ENCODE data around the gene EPHA3.

Gene EPHA3

DNA sequence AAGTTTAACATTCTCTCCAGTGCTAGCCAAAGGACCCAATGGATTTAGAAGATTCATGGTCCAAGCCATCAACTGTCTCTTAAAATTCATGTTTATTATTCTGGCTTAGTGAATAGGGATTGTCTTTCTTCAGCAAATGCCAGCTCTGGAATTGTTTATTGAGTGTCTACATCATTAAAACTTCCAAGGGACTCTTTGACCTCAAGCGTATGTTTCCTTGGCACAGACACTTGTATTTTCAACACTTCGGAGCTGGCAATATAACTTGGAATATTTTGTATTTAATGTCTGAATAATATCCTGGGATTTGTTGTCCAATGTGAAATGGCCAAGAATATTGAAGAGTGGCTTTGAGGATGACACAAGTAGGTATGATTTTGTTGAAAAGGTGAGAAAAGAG, 204.2 kb downstream of the EPHA3 start:
- no peak for ATAC-seq
- TF ChIP-seq, protein P1, sequence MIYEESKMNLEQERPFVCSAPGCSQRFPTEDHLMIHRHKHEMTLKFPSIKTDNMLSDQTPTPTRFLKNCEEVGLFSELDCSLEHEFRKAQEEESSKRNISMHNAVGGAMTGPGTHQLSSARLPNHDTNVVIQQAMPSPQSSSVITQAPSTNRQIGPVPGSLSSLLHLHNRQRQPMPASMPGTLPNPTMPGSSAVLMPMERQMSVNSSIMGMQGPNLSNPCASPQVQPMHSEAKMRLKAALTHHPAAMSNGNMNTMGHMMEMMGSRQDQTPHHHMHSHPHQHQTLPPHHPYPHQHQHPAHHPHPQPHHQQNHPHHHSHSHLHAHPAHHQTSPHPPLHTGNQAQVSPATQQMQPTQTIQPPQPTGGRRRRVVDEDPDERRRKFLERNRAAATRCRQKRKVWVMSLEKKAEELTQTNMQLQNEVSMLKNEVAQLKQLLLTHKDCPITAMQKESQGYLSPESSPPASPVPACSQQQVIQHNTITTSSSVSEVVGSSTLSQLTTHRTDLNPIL (CRISPR knock-in tag; IDR thresholded peaks at IDR 0.05; ENCODE audit: low read depth), result no peak
- TF ChIP-seq, protein P2, sequence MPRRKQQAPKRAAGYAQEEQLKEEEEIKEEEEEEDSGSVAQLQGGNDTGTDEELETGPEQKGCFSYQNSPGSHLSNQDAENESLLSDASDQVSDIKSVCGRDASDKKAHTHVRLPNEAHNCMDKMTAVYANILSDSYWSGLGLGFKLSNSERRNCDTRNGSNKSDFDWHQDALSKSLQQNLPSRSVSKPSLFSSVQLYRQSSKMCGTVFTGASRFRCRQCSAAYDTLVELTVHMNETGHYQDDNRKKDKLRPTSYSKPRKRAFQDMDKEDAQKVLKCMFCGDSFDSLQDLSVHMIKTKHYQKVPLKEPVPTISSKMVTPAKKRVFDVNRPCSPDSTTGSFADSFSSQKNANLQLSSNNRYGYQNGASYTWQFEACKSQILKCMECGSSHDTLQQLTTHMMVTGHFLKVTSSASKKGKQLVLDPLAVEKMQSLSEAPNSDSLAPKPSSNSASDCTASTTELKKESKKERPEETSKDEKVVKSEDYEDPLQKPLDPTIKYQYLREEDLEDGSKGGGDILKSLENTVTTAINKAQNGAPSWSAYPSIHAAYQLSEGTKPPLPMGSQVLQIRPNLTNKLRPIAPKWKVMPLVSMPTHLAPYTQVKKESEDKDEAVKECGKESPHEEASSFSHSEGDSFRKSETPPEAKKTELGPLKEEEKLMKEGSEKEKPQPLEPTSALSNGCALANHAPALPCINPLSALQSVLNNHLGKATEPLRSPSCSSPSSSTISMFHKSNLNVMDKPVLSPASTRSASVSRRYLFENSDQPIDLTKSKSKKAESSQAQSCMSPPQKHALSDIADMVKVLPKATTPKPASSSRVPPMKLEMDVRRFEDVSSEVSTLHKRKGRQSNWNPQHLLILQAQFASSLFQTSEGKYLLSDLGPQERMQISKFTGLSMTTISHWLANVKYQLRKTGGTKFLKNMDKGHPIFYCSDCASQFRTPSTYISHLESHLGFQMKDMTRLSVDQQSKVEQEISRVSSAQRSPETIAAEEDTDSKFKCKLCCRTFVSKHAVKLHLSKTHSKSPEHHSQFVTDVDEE (CRISPR knock-in tag; IDR thresholded peaks at IDR 0.05), result no peak
- TF ChIP-seq ZC3H10 (CRISPR knock-in tag; IDR thresholded peaks at IDR 0.05) (no peak), TCF4 (CRISPR knock-in tag; IDR thresholded peaks at IDR 0.05; ENCODE audit: borderline replicate concordance) (no peak), CSDC2 (CRISPR knock-in tag; IDR thresholded peaks at IDR 0.05) (no peak), GLIS3 (CRISPR knock-in tag; IDR thresholded peaks at IDR 0.05) (no peak), OSR1 (CRISPR knock-in tag; IDR thresholded peaks at IDR 0.05) (no peak), ZNF8 (CRISPR knock-in tag; IDR thresholded peaks at IDR 0.05) (no peak), RARB (CRISPR knock-in tag; IDR thresholded peaks at IDR 0.05) (no peak), ARNTL (CRISPR knock-in tag; IDR thresholded peaks at IDR 0.05; ENCODE audit: borderline replicate concordance, low read depth) (no peak), ZNF70 (CRISPR knock-in tag; IDR thresholded peaks at IDR 0.05) (no peak)
- TF ChIP-seq, protein P3, sequence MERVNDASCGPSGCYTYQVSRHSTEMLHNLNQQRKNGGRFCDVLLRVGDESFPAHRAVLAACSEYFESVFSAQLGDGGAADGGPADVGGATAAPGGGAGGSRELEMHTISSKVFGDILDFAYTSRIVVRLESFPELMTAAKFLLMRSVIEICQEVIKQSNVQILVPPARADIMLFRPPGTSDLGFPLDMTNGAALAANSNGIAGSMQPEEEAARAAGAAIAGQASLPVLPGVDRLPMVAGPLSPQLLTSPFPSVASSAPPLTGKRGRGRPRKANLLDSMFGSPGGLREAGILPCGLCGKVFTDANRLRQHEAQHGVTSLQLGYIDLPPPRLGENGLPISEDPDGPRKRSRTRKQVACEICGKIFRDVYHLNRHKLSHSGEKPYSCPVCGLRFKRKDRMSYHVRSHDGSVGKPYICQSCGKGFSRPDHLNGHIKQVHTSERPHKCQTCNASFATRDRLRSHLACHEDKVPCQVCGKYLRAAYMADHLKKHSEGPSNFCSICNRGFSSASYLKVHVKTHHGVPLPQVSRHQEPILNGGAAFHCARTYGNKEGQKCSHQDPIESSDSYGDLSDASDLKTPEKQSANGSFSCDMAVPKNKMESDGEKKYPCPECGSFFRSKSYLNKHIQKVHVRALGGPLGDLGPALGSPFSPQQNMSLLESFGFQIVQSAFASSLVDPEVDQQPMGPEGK (CRISPR knock-in tag; IDR thresholded peaks at IDR 0.05; ENCODE audit: borderline replicate concordance), result no peak
- TF ChIP-seq, protein P4, sequence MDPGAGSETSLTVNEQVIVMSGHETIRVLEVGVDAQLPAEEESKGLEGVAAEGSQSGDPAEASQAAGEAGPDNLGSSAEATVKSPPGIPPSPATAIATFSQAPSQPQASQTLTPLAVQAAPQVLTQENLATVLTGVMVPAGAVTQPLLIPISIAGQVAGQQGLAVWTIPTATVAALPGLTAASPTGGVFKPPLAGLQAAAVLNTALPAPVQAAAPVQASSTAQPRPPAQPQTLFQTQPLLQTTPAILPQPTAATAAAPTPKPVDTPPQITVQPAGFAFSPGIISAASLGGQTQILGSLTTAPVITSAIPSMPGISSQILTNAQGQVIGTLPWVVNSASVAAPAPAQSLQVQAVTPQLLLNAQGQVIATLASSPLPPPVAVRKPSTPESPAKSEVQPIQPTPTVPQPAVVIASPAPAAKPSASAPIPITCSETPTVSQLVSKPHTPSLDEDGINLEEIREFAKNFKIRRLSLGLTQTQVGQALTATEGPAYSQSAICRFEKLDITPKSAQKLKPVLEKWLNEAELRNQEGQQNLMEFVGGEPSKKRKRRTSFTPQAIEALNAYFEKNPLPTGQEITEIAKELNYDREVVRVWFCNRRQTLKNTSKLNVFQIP (CRISPR knock-in tag; IDR thresholded peaks at IDR 0.05; ENCODE audit: borderline replicate concordance, low read depth), result no peak

DNA sequence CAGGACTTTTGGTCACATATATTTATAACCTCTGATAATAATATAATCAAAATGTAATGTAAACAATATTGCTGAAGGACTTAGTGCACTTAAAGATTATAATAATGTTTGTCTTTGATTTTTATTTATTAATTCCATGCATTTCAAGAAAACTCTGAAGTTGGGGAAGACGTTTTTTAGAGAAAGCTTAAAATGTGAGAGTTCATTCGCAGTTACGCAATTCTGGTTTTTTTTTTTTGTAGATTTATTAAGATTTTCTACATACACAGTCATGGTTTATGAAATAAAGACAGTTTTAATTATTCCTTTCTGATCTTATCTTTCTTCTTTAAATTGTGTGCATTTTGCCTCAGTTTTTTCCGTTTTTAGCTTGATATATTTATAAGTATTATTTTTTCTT, 204.7 kb downstream of the EPHA3 start:
- no peak for TF ChIP-seq SNAI2 (CRISPR knock-in tag; IDR thresholded peaks at IDR 0.05)
- TF ChIP-seq TCF4 (CRISPR knock-in tag; IDR thresholded peaks at IDR 0.05; ENCODE audit: borderline replicate concordance), result no peak
- TF ChIP-seq PPARA (CRISPR knock-in tag; IDR thresholded peaks at IDR 0.05; ENCODE audit: borderline replicate concordance), result no peak
- TF ChIP-seq, protein P4 (CRISPR knock-in tag; IDR thresholded peaks at IDR 0.05; ENCODE audit: borderline replicate concordance, low read depth), result no peak
- no peak for TF ChIP-seq ZC3H10 (CRISPR knock-in tag; IDR thresholded peaks at IDR 0.05)
- TF ChIP-seq ZNF70 (CRISPR knock-in tag; IDR thresholded peaks at IDR 0.05), result no peak
- TF ChIP-seq CSDC2 (CRISPR knock-in tag; IDR thresholded peaks at IDR 0.05), result no peak
- TF ChIP-seq ZNF565 (CRISPR knock-in tag; conservative IDR thresholded peaks at IDR 0.05; ENCODE audit: low read depth), result no peak
- TF ChIP-seq OSR1 (CRISPR knock-in tag; IDR thresholded peaks at IDR 0.05), result no peak
- no peak for TF ChIP-seq ZFP3 (CRISPR knock-in tag; IDR thresholded peaks at IDR 0.05)
- no peak for TF ChIP-seq ZNF8 (CRISPR knock-in tag; IDR thresholded peaks at IDR 0.05)
- no peak for TF ChIP-seq GLIS3 (CRISPR knock-in tag; IDR thresholded peaks at IDR 0.05)
- TF ChIP-seq ESRRG (CRISPR knock-in tag; IDR thresholded peaks at IDR 0.05), result no peak
- no peak for TF ChIP-seq RARB (CRISPR knock-in tag; IDR thresholded peaks at IDR 0.05)
- no peak for ATAC-seq

DNA sequence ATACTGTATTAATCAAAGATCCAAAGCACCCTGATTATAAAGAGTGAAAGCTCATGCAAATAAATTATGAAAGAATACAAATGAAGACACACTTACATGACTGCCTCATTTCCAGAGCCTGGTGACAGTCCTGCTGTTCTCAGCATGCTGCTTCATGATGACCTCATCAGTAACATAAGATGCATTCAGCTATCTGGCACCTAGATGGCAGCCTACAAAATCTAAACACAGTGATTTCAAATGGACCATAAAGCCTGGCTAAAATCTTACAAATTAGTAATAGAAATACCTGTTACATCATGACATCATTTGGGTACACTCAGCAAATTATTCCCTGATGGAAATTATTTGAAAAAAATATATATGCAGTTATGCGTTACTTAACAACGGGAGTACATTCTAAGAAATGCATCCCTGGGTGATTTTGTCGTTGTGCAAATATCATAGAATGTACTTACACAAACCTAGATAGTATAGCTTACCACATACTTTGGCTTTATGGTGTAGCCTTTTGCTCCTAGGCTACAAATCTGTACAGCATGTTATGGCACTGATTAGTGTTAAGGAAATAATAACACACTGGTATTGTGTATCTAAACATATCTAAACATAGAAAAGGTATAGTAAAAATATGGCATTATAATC, 207.2 kb downstream of the EPHA3 start:
- ATAC-seq, result peak; percentile 71
- no peak for TF ChIP-seq ESRRG (CRISPR knock-in tag; IDR thresholded peaks at IDR 0.05)
- TF ChIP-seq ZC3H10 (CRISPR knock-in tag; IDR thresholded peaks at IDR 0.05), result no peak
- no peak for TF ChIP-seq SNAI2 (CRISPR knock-in tag; IDR thresholded peaks at IDR 0.05)
- TF ChIP-seq ZNF565 (CRISPR knock-in tag; conservative IDR thresholded peaks at IDR 0.05; ENCODE audit: low read depth), result no peak
- no peak for TF ChIP-seq OSR1 (CRISPR knock-in tag; IDR thresholded peaks at IDR 0.05)
- no peak for TF ChIP-seq RARB (CRISPR knock-in tag; IDR thresholded peaks at IDR 0.05)
- TF ChIP-seq CSDC2 (CRISPR knock-in tag; IDR thresholded peaks at IDR 0.05), result no peak
- no peak for TF ChIP-seq ZNF70 (CRISPR knock-in tag; IDR thresholded peaks at IDR 0.05)
- no peak for TF ChIP-seq ZFP3 (CRISPR knock-in tag; IDR thresholded peaks at IDR 0.05)
- TF ChIP-seq, protein P2 (CRISPR knock-in tag; IDR thresholded peaks at IDR 0.05), result no peak
- TF ChIP-seq PPARA (CRISPR knock-in tag; IDR thresholded peaks at IDR 0.05; ENCODE audit: borderline replicate concordance), result no peak
- TF ChIP-seq ZNF8 (CRISPR knock-in tag; IDR thresholded peaks at IDR 0.05), result no peak
- TF ChIP-seq TCF4 (CRISPR knock-in tag; IDR thresholded peaks at IDR 0.05; ENCODE audit: borderline replicate concordance), result no peak
- TF ChIP-seq ISL1 (CRISPR knock-in tag; IDR thresholded peaks at IDR 0.05), result no peak
- TF ChIP-seq ZFP30 (CRISPR knock-in tag; IDR thresholded peaks at IDR 0.05), result no peak
- no peak for TF ChIP-seq BACH2 (CRISPR knock-in tag; IDR thresholded peaks at IDR 0.05; ENCODE audit: borderline replicate concordance)
- no peak for TF ChIP-seq TOX (CRISPR knock-in tag; IDR thresholded peaks at IDR 0.05; ENCODE audit: borderline replicate concordance)
- no peak for TF ChIP-seq ARNTL (CRISPR knock-in tag; IDR thresholded peaks at IDR 0.05; ENCODE audit: borderline replicate concordance, low read depth)
